NOMO-1 (cell line): ENCODE data around the gene ROBO4.

Experiments
- DNase-seq, 2 experiments: peaks; one replicate each; lab custom pipeline; 2025; ENCODE audit not compliant: unreplicated experiment in 2 of 2; lab: John Stamatoyannopoulos, UW

Gene ROBO4

GRCh38 chr11:124919898-124920297 lies 22.2 kb upstream of the ROBO4 start:
- no peak for DNase-seq

- DNase-seq, result no peak
Measured at GRCh38 chr11:124918950-124919349, 21.3 kb upstream of the ROBO4 start, which contains the start of gene HEPN1. TSS of gene HEPN1 (plus strand) at chr11:124919250.

GRCh38 chr11:124917115-124917637 lies 19.5 kb upstream of the ROBO4 start:
- no peak for DNase-seq

GRCh38 chr11:124916370-124916710 lies 18.7 kb upstream of the ROBO4 start:
- no peak for DNase-seq

DNA sequence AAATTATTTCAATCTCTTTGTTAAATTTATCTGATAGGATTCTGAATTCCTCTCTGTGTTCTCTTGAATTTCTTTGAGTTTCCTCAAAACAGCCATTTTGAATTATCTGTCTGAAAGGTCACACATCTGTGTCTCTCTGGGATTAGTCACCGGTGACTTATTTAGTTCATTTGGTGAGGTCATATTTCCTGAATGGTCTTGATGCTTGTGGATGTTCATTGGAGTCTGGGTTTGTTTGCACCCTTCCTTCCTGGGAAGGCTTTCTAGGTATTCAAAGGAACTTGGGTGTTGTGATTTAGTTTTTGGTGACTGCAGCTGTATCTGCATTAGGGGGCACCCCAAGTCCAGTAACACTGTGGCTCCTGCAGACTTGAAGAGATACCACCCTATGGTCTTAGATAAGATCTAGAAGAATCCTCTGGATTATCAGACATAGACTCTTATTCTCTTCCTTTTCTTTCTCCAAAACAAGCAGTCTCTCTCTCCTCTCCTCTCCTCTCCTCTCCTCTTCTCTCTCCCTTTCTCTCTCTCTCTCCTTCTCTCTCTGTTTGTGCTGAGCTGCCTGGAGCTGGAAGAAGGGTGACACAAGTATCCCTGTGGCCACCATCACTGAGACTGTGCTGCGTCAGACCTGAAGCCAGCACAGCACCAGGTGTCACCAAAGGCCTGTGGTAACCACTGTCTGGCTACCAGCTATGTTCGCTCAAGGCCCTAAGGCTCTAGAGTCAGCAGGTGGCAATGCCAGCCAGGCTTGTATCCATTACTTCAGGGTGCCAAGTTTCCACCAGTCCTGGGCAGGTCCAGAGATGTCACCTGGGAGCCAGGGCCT lies 18.1 kb upstream of the ROBO4 start:
- no peak for DNase-seq

DNA sequence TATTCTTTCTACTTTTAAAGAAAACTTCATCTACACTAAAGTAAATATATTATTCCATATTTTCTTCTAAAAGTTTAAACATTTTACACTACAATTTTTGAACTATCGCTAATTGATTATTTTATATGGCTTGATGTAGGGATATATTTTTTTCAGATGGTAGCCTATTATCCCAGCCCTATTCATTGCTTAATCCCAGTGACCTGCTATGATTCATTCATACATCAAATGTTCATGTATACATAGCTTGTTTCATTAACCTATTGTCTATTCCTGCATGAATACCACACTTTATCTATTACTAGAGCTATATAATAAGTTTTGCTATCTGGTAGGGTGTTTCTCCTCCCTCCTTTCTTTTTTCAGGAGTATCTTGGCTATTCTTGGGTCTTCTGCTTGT lies 5.0 kb upstream of the ROBO4 start:
- DNase-seq, result no peak

- no peak for DNase-seq
Measured at GRCh38 chr11:124900464-124900863, 2.8 kb upstream of the ROBO4 start.

GRCh38 chr11:124899383-124900145 lies 1.9 kb upstream of the ROBO4 start:
- DNase-seq, result no peak

- no peak for DNase-seq
Measured at GRCh38 chr11:124898711-124899110, 1.0 kb upstream of the ROBO4 start.

- no peak for DNase-seq
Measured at GRCh38 chr11:124898263-124898680, 607 bp upstream of the ROBO4 start.

GRCh38 chr11:124896821-124897391 lies 759 bp downstream of the ROBO4 start:
- DNase-seq, result no peak

DNA sequence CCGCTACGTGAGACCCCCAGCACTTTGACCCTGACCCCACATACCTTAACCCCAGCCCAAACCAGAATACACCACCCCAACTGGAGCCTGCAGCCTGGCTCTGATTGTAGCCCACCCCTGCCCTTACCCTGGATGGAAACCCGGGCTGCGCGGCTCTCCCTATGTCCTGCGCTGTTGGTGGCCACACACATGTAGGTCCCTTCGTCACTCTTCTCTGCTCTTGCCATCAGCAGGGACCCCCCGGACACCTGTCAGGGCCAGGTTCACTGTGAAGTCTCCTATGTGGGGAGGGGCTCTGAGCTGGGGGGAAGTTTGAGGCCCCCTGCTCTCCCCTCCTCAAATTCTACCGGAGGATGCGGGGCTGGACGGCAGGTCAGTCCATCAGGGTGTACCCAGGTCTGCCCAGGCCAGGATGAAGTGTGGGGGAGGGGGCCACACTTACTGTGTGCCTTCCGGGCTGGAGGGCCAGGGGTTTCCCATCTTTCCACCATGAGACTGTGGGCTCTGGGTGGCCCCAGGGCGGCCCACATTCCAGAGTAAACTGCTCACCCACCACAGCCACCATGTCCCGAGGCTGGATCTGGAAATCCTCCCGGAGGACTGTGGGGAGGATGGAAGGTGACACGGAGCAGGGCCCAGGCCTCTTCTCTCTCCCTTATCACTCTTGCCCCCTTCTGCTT lies 1.5 kb downstream of the ROBO4 start:
- no peak for DNase-seq

DNA sequence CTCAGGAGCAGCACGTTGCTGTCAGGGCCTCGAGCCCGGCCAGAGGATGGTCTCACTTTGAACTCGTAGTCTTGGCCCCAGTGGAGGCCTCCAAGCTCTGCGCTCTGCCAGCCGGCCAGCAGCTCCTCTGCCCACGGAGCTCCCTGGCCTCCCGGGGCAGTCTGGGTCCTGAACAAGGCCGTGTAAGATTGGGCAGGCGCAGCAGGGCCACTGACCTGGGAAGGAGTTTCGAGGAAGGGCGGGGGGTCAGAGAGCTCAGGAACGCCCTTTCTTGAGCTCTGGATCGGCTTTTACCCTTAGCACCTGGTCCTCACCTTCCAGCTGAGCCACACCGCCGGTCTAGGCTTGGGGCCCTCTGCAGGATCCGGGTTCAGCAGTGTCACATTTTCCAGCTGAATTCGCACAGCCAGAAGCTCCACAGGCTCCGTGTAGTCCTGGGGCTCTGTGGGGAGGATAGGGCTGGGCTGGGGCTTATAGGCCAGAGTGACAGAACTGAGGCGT lies 2.1 kb downstream of the ROBO4 start:
- no peak for DNase-seq

DNA sequence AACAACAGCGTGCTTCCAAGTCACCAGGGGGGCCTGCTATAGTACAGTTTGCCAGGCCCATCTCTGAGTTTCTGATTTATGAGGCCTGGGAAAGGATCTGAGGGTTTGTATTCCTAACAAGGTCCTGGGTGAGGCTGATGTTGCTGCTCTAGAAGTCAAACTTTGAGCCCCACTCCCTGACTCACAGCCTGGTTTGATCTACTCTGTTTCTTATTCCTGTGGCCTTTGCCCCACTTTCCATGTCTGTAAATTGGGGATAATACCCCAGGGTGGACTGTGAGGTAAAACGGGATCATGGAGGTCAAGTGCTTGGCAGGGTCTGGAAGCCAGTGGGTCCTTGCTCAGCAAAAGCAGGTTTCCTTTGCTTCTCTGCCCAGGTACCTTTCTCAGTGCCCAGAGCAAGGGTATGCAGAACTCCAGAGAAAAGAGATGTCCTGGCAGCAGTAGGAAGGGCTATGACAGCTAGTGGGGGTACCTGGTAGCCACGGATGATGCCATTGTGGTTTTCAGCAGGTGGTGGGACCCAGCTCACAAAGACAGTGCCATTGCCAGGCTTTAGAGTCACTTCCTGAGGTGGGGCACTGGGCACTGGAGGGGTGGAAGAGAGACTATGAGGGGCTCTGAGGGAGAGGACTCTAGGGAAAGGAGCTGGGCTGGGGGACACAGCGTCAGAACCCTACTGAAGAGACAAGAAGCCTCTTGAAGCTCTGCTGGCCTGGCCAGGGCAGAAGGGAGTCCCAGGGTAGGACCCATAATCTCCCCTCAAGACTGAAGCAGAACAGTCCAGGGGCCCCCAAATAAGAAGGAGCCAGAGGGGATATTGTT lies 2.8 kb downstream of the ROBO4 start:
- no peak for DNase-seq

GRCh38 chr11:124893781-124894401 lies 3.8 kb downstream of the ROBO4 start:
- DNase-seq, result no peak

- peak in 1 of 2 experiments; percentile 10 for DNase-seq
Measured at GRCh38 chr11:124892750-124893454, 4.8 kb downstream of the ROBO4 start.

- DNase-seq, result no peak
Measured at GRCh38 chr11:124892146-124892545, 5.5 kb downstream of the ROBO4 start.

DNA sequence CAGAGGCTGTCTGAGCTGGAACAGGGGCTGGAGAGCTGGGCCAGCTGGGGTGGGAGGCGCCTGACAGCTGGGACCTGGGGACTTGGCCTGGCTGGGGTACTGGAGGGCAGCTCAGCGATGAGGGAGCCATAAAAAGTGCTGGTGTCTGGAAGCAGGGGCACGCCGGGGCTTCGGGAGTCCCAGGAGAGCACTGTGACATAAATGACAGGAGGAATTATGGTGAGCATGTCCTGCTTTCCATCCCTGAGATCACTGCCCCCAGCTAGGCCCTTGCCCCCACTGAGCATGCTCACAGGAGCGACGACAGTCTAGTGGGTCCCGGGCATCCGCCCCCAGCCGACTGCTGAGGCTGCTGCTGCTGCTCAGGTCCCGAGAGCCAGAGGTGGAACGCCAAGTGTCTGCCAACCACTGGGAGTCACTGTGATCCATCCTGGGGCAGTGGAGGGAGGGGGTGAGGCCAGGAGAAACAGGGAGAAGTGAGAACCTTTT lies 6.2 kb downstream of the ROBO4 start:
- DNase-seq, result no peak
